Measurements from ENCODE around the gene NUP98.

Gene NUP98

DNA sequence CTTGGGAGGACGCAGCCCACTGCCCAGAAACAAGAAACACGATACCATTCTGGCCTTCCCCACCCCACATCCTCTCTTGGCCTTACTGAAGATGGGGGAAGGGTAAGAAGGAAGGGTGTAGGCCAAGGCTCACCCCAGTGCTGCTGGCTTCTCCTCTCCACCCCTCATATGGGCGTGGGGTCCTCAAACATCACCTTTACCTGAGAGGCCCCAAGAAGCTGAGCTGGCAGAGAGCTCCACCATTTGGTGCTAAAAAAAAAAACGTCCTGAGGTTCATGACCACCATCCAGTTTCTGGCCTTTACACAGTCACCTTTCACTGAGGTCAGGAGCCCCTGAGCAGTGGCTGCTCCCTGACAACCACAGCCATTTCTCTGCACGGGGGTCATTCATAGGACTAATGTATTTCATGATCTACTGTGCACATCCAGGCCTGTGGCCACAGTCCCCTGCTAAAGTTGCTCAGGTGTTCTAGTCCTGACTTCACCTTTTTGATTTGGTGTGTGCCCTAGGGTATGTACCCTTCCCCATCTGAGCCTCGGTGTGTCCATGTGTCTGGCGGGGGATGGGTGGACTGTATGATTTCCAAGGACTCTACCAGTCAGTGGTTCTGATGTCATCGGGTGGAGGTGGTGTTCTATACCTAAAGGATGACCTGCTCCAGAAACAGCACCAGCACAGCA lies 28.3 kb upstream of the NUP98 start:
- TF ChIP-seq CTCF (IDR thresholded peaks at IDR 0.05), result no peak

GRCh38 chr11:3824714-3825472 lies 27.5 kb upstream of the NUP98 start:
- TF ChIP-seq CTCF (IDR thresholded peaks at IDR 0.05), result peak; percentile 62

- TF ChIP-seq CTCF (IDR thresholded peaks at IDR 0.05), result no peak
These were observed 26.6 kb upstream of the NUP98 start for GRCh38 chr11:3823762-3824506.

DNA sequence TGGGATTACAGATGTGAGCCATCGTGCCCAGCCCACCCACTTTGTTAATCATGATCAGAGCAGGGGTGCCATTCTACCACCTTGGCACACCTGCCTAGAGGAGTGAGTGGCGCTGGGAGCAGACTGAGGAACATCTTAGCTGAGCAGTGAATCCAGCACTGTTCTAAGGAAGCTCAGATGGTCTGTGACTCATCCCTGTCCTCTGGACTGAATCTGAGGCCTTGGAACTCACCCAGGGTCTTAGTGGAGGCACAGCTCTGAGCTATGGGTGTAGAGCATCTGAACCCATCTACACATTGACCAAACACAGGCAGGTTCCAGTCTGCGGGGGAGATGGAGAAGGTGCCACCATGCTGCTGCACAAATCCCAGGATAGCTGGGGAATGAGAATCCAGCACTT lies 25.9 kb upstream of the NUP98 start:
- TF ChIP-seq CTCF (IDR thresholded peaks at IDR 0.05), result no peak

- TF ChIP-seq CTCF (IDR thresholded peaks at IDR 0.05), result no peak
These were observed 25.0 kb upstream of the NUP98 start for GRCh38 chr11:3822312-3822711.

- TF ChIP-seq CTCF (IDR thresholded peaks at IDR 0.05), result no peak
These were observed 23.6 kb upstream of the NUP98 start for GRCh38 chr11:3820971-3821370.

- no peak for TF ChIP-seq CTCF (IDR thresholded peaks at IDR 0.05)
These were observed 19.9 kb upstream of the NUP98 start for GRCh38 chr11:3817181-3817800.
